SK-N-SH treated with all-trans-retinoic acid at 6 μM for 48 hours (cell line): ENCODE results near the gene ISY1.

Experiments
- ATAC-seq: fragments of 200-7000 bp; cut with Tn5 transposase; 3 replicates; pipeline ENCODE4 v1.9.1; 2020; ENCODE audit warnings: mild to moderate bottlenecking, moderate library complexity
- ARNTL ChIP-seq: fragments of 450-650 bp; formaldehyde crosslinking; IDR thresholded peaks from 2 replicates; pipeline ENCODE4 v1.5.0; 2020; ENCODE audit warnings: low read depth, mild to moderate bottlenecking, moderate library complexity, borderline replicate concordance
- CSDC2 ChIP-seq: fragments of 250-450 bp; sonication (Bioruptor Pico); IDR thresholded peaks from 2 replicates; pipeline ENCODE4 v1.5.0; 2020; ENCODE audit warnings: mild to moderate bottlenecking, moderate library complexity
- CSRNP3 ChIP-seq: fragments of 250-450 bp; sonication (Bioruptor Pico); IDR thresholded peaks from 2 replicates; pipeline ENCODE4 v1.5.1; 2021; ENCODE audit warnings: mild to moderate bottlenecking, moderate library complexity
- ESRRG ChIP-seq: fragments of 250-450 bp; sonication (Bioruptor Pico); IDR thresholded peaks from 2 replicates; pipeline ENCODE4 v1.6.1; 2021; ENCODE audit warnings: mild to moderate bottlenecking
- GLIS3 ChIP-seq: fragments of 250-450 bp; sonication (Bioruptor Pico); IDR thresholded peaks from 2 replicates; pipeline ENCODE4 v1.5.0; 2020; ENCODE audit warnings: mild to moderate bottlenecking, moderate library complexity
- OSR1 ChIP-seq: fragments of 250-450 bp; sonication (Bioruptor Pico); IDR thresholded peaks from 2 replicates; pipeline ENCODE4 v1.8.0; 2022; ENCODE audit warnings: moderate library complexity, mild to moderate bottlenecking, inconsistent platforms
- PPARA ChIP-seq: fragments of 250-450 bp; sonication (Bioruptor Pico); IDR thresholded peaks from 2 replicates; pipeline ENCODE4 v1.5.0; 2020; ENCODE audit warnings: mild to moderate bottlenecking, borderline replicate concordance
- RARB ChIP-seq: fragments of 250-450 bp; sonication (Bioruptor Pico); IDR thresholded peaks from 2 replicates; pipeline ENCODE4 v1.8.0; 2021; ENCODE audit warnings: mild to moderate bottlenecking, moderate library complexity
- TCF4 ChIP-seq: fragments of 250-450 bp; sonication (Bioruptor Pico); IDR thresholded peaks from 2 replicates; pipeline ENCODE4 v1.8.0; 2021; ENCODE audit warnings: mild to moderate bottlenecking, moderate library complexity, borderline replicate concordance
- TOX ChIP-seq: fragments of 250-450 bp; sonication (Bioruptor Pico); IDR thresholded peaks from 2 replicates; pipeline ENCODE4 v1.8.0; 2021; ENCODE audit warnings: mild to moderate bottlenecking, moderate library complexity, borderline replicate concordance
- TSHZ2 ChIP-seq: fragments of 250-450 bp; sonication (Bioruptor Pico); IDR thresholded peaks from 2 replicates; pipeline ENCODE4 v1.5.0; 2020; ENCODE audit warnings: mild to moderate bottlenecking, moderate library complexity
- ZC3H10 ChIP-seq: fragments of 250-450 bp; sonication (Bioruptor Pico); IDR thresholded peaks from 2 replicates; pipeline ENCODE4 v1.5.1; 2021; ENCODE audit warnings: mild to moderate bottlenecking, moderate library complexity
- ZFP3 ChIP-seq: fragments of 250-450 bp; sonication (Bioruptor Pico); IDR thresholded peaks from 2 replicates; pipeline ENCODE4 v1.5.0; 2020; ENCODE audit warnings: mild to moderate bottlenecking, moderate library complexity
- ZFP30 ChIP-seq: fragments of 450-650 bp; formaldehyde crosslinking; IDR thresholded peaks from 2 replicates; pipeline ENCODE4 v1.5.0; 2022; ENCODE audit warnings: mild to moderate bottlenecking, moderate library complexity
- ZNF70 ChIP-seq: fragments of 450-650 bp; formaldehyde crosslinking; IDR thresholded peaks from 2 replicates; pipeline ENCODE4 v1.5.0; 2020; ENCODE audit warnings: mild to moderate bottlenecking, moderate library complexity
- ZNF8 ChIP-seq: fragments of 450-650 bp; formaldehyde crosslinking; IDR thresholded peaks from 2 replicates; pipeline ENCODE4 v1.5.0; 2020; ENCODE audit warnings: mild to moderate bottlenecking, moderate library complexity
- TF ChIP-seq, protein P1 (sequence below): fragments of 250-450 bp; sonication (Bioruptor Pico); IDR thresholded peaks from 2 replicates; pipeline ENCODE4 v1.5.1; 2020; ENCODE audit warnings: low read depth, mild to moderate bottlenecking, moderate library complexity
- TF ChIP-seq, protein P2 (sequence below): fragments of 250-450 bp; sonication (Bioruptor Pico); IDR thresholded peaks from 2 replicates; pipeline ENCODE4 v1.8.0; 2021; ENCODE audit warnings: low read depth, mild to moderate bottlenecking, moderate library complexity, borderline replicate concordance
- TF ChIP-seq, protein P3 (sequence below): fragments of 250-450 bp; sonication (Bioruptor Pico); IDR thresholded peaks from 2 replicates; pipeline ENCODE4 v1.8.0; 2020; ENCODE audit warnings: mild to moderate bottlenecking, moderate library complexity, borderline replicate concordance

The ISY1 gene

DNA sequence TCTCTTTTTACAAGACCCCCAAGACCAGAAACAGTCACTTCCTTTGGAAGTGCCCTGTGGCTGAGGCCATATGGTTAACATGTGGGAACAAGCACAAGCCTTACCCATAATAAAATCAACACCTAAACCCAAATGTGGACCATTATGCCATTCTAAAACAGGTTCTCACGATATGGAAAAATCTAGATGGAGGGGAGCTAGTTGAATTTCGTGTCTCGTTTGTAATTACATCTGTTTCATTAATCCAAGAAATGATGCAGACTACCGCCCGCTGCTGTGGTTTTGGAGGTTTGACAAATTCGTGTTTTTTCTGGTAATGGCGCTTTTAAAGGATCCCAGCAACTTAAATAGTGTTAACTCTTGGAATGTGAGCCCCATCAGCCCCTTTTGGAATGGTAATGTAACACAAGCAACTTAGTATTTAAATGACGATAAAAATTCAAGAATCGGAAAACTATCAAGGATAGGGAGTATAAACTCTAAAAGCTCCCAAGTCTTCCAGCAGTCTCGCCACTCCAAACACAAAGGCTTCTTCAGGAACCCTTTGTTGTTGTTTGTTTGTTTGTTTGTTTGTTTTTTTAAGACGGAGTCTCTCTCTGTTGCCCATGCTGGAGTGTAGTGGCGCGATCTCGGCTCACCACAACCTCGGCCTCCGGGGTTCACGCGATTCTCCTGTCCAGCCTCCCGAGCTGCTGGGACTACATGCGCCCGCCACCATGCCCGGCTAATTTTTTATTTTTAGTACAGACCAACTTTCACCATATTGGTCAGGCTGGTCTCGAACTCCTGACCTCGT is 21.7 kb upstream of the ISY1 start:
- ATAC-seq: peak; percentile 4; the same call in 2 of the 3 replicates
- TF ChIP-seq TOX (CRISPR knock-in tag) (no peak), ZNF8 (no peak), TCF4 (CRISPR knock-in tag) (peak; percentile 57; the same call in 1 of the 2 replicates)

- no peak for TF ChIP-seq TSHZ2 (CRISPR knock-in tag)
- TF ChIP-seq, protein P1, sequence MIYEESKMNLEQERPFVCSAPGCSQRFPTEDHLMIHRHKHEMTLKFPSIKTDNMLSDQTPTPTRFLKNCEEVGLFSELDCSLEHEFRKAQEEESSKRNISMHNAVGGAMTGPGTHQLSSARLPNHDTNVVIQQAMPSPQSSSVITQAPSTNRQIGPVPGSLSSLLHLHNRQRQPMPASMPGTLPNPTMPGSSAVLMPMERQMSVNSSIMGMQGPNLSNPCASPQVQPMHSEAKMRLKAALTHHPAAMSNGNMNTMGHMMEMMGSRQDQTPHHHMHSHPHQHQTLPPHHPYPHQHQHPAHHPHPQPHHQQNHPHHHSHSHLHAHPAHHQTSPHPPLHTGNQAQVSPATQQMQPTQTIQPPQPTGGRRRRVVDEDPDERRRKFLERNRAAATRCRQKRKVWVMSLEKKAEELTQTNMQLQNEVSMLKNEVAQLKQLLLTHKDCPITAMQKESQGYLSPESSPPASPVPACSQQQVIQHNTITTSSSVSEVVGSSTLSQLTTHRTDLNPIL (CRISPR knock-in tag): no peak
- TF ChIP-seq, protein P2, sequence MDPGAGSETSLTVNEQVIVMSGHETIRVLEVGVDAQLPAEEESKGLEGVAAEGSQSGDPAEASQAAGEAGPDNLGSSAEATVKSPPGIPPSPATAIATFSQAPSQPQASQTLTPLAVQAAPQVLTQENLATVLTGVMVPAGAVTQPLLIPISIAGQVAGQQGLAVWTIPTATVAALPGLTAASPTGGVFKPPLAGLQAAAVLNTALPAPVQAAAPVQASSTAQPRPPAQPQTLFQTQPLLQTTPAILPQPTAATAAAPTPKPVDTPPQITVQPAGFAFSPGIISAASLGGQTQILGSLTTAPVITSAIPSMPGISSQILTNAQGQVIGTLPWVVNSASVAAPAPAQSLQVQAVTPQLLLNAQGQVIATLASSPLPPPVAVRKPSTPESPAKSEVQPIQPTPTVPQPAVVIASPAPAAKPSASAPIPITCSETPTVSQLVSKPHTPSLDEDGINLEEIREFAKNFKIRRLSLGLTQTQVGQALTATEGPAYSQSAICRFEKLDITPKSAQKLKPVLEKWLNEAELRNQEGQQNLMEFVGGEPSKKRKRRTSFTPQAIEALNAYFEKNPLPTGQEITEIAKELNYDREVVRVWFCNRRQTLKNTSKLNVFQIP (CRISPR knock-in tag): no peak
- TF ChIP-seq ZFP30 (CRISPR knock-in tag): no peak
- TF ChIP-seq TOX (CRISPR knock-in tag): no peak
- no peak for TF ChIP-seq ZC3H10 (CRISPR knock-in tag)
- TF ChIP-seq, protein P3, sequence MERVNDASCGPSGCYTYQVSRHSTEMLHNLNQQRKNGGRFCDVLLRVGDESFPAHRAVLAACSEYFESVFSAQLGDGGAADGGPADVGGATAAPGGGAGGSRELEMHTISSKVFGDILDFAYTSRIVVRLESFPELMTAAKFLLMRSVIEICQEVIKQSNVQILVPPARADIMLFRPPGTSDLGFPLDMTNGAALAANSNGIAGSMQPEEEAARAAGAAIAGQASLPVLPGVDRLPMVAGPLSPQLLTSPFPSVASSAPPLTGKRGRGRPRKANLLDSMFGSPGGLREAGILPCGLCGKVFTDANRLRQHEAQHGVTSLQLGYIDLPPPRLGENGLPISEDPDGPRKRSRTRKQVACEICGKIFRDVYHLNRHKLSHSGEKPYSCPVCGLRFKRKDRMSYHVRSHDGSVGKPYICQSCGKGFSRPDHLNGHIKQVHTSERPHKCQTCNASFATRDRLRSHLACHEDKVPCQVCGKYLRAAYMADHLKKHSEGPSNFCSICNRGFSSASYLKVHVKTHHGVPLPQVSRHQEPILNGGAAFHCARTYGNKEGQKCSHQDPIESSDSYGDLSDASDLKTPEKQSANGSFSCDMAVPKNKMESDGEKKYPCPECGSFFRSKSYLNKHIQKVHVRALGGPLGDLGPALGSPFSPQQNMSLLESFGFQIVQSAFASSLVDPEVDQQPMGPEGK: no peak
- no peak for TF ChIP-seq ARNTL (CRISPR knock-in tag)
- no peak for TF ChIP-seq OSR1 (CRISPR knock-in tag)
- TF ChIP-seq ZNF70: no peak
- TF ChIP-seq ZFP3 (CRISPR knock-in tag): no peak
- no peak for TF ChIP-seq CSDC2 (CRISPR knock-in tag)
- no peak for TF ChIP-seq GLIS3 (CRISPR knock-in tag)
- no peak for TF ChIP-seq RARB (CRISPR knock-in tag)
- TF ChIP-seq ZNF8: no peak
- no peak for ATAC-seq
Measured at GRCh38 chr3:129181819-129182218, 21.0 kb upstream of the ISY1 start.

DNA sequence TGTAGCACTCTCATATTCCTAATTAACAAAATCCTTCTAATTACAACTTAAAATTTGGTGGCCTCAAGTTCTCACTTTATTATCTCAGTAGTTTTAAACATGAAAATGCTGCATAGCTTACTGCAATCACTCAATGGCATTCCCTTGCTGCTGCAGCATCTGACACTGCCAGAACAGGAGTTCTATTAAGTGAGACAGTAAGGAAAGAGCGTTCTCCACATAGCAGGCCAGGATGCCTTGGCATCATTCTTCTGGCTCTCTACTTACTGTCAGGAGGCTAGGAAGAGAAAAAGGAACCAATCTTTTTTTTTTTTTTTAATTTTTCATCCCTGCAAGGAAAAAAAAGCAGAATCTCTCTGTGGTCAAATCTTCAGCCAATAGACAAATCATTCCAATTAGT is 19.6 kb upstream of the ISY1 start:
- ATAC-seq: no peak
- TF ChIP-seq ZNF70 (no peak), PPARA (CRISPR knock-in tag) (no peak), ESRRG (CRISPR knock-in tag) (no peak), CSRNP3 (CRISPR knock-in tag) (no peak), OSR1 (CRISPR knock-in tag) (no peak), TOX (CRISPR knock-in tag) (no peak), RARB (CRISPR knock-in tag) (no peak), ZNF8 (no peak), TSHZ2 (CRISPR knock-in tag) (no peak)
- TF ChIP-seq, protein P3: no peak
- TF ChIP-seq, all 23 proteins: peak for 0
